Embryonic facial prominence (tissue), 1 donor: ENCODE results near the gene IL1R1.
"Not testable (repeated sequence)": the region's sequence is repeated elsewhere in the genome, so short reads cannot be mapped to it uniquely, and the experiment has no call there.

Source experiments
- DNase-seq: peaks from one replicate; pipeline ENCODE4 v3.0.0-alpha.2; 2016; ENCODE audit errors: extremely low spot score

The IL1R1 gene

GRCh38 chr2:102111823-102112222 is 30.7 kb upstream of the IL1R1 start:
- no peak for DNase-seq

- DNase-seq: no peak
Measured at GRCh38 chr2:102112271-102112670, 30.3 kb upstream of the IL1R1 start.

- no peak for DNase-seq
Measured at GRCh38 chr2:102112692-102113665, 29.6 kb upstream of the IL1R1 start.

- DNase-seq: no peak
Measured at GRCh38 chr2:102114290-102114721, 28.2 kb upstream of the IL1R1 start.

- no peak for DNase-seq
Measured at GRCh38 chr2:102114851-102115497, 27.6 kb upstream of the IL1R1 start.

GRCh38 chr2:102116630-102117471 is 25.7 kb upstream of the IL1R1 start:
- DNase-seq: no peak

GRCh38 chr2:102117472-102117858 is 25.1 kb upstream of the IL1R1 start:
- DNase-seq: peak; percentile 23

- DNase-seq: no peak
Measured at GRCh38 chr2:102119255-102119654, 23.3 kb upstream of the IL1R1 start.

- DNase-seq: no peak
Measured at GRCh38 chr2:102120261-102120660, 22.3 kb upstream of the IL1R1 start.

GRCh38 chr2:102120701-102121159 is 21.8 kb upstream of the IL1R1 start:
- no peak for DNase-seq

GRCh38 chr2:102122115-102122514 is 20.4 kb upstream of the IL1R1 start:
- DNase-seq: no peak

- DNase-seq: no peak
Measured at GRCh38 chr2:102122909-102123308, 19.6 kb upstream of the IL1R1 start.

GRCh38 chr2:102124421-102124820 is 18.1 kb upstream of the IL1R1 start:
- not testable (repeated sequence) for DNase-seq

GRCh38 chr2:102126169-102126568 is 16.4 kb upstream of the IL1R1 start:
- no peak for DNase-seq

- DNase-seq: no peak
Measured at GRCh38 chr2:102126660-102127059, 15.9 kb upstream of the IL1R1 start.

- DNase-seq: no peak
Measured at GRCh38 chr2:102129082-102129481, 13.5 kb upstream of the IL1R1 start.

GRCh38 chr2:102129951-102130646 is 12.4 kb upstream of the IL1R1 start:
- no peak for DNase-seq

- no peak for DNase-seq
Measured at GRCh38 chr2:102130647-102130991, 11.9 kb upstream of the IL1R1 start.

GRCh38 chr2:102131564-102131963 is 11.0 kb upstream of the IL1R1 start:
- DNase-seq: no peak

GRCh38 chr2:102137138-102137537 is 5.4 kb upstream of the IL1R1 start:
- no peak for DNase-seq

- no peak for DNase-seq
Measured at GRCh38 chr2:102138331-102138730, 4.2 kb upstream of the IL1R1 start.
